ENCODE data around the gene SH3PXD2A. TPM values are rescaled to one million over a fixed set of nuclear protein-coding genes. Genes with fewer than 3 reads are reported as not detected.

SH3PXD2A gene
- total RNA-seq, 1 experiment from 2014 or later, result 4.5 TPM

GRCh38 chr10:103691723-103692435 lies 163.5 kb downstream of the SH3PXD2A start:
- Histone ChIP-seq H4K91ac (ENCODE audit: insufficient read length, low read depth, low read length) (no peak overlapping the region), H3K9me3 (ENCODE audit: control insufficient read depth, low read depth, low read length) (no peaks in the 10 kb centered on the region), H2BK12ac (ENCODE audit: insufficient read length, low read depth, low read length) (no peak overlapping the region), H3K79me2 (ENCODE audit: insufficient read depth, low read length) (no peaks in the 10 kb centered on the region), H2BK120ac (ENCODE audit: low read depth, low read length, poor library complexity, severe bottlenecking) (no peak overlapping the region), H4K20me1 (ENCODE audit: control insufficient read depth, insufficient read depth, insufficient read length) (no peaks in the 10 kb centered on the region), H3K27me3 (ENCODE audit: insufficient read depth, low read length) (peaks cover 17% of the 10 kb centered on the region; the same call in 1 of the 2 replicates), H4K8ac (replicated peaks; ENCODE audit: insufficient read length, low read depth, low read length) (no peak overlapping the region), H3K4me1 (ENCODE audit: insufficient read depth, low read length) (peaks cover 5% of the 10 kb centered on the region; the same call in 1 of the 2 replicates), H4K5ac (ENCODE audit: insufficient read length, low read depth, low read length) (no peak overlapping the region), H2AK5ac (ENCODE audit: insufficient read length, low read length) (no peak overlapping the region), H3K56ac (ENCODE audit: insufficient read length, low read depth, low read length) (no peak overlapping the region), H3K27ac (ENCODE audit: insufficient read length, low read depth, low read length) (no peak overlapping the region), H3K4ac (ENCODE audit: low read depth, low read length) (no peak overlapping the region), H2BK20ac (ENCODE audit: low read depth, low read length, poor library complexity, severe bottlenecking) (no peak overlapping the region), H2BK15ac (ENCODE audit: low read depth, low read length) (no peak overlapping the region), H3K14ac (ENCODE audit: insufficient read depth, low read length) (no peak overlapping the region), H3K23ac (ENCODE audit: insufficient read length, low read depth, low read length) (no peak overlapping the region), H3K23me2 (ENCODE audit: insufficient read length, low read depth, low read length, poor library complexity, severe bottlenecking) (peaks cover 13% of the 10 kb centered on the region), H3K18ac (ENCODE audit: insufficient read length, low read depth, low read length) (no peak overlapping the region), H3K79me1 (ENCODE audit: insufficient read depth, low read depth, low read length, poor library complexity, severe bottlenecking) (no peaks in the 10 kb centered on the region), H3T11ph (ENCODE audit: low read length) (no peak overlapping the region), H2BK5ac (ENCODE audit: insufficient read length, low read length) (no peak overlapping the region), H3K4me2 (ENCODE audit: insufficient read depth, insufficient read length, low read length) (peak overlapping the region; percentile 63), H3K9ac (ENCODE audit: extremely low read depth, insufficient read length, low read length) (no peak overlapping the region), H2AFZ (ENCODE audit: low read length) (no peak overlapping the region)
- DNase-seq, result no peak
- H3K27ac Mint-ChIP-seq, result no peak overlapping the region
- peaks cover 19 to 28% of the 10 kb centered on the region in 2 experiments for H3K4me1 Mint-ChIP-seq
- H3K4me3 Mint-ChIP-seq, result peak overlapping the region; percentile 57 to 81
- H3K36me3 Mint-ChIP-seq (ENCODE audit: insufficient read depth in 1 of 3, low read depth in 3 of 3), result no peaks in the 10 kb centered on the region
- no peak for TF ChIP-seq CTCF (conservative IDR thresholded peaks at IDR 0.05)
- no CpG with 5 or more reads among the region's 17 CpGs for WGBS (ENCODE audit: extremely low coverage, insufficient read length, low lambda C conversion rate)
- peaks cover 71% of the 10 kb centered on the region for H3K27me3 Mint-ChIP-seq (ENCODE audit: low read depth)
- H3K9me3 Mint-ChIP-seq, result no peaks in the 10 kb centered on the region

All from H9 (cell line).